SH-SY5Y (cell line): Measurements from ENCODE around the gene NEK7.

Source experiments
- GATA2 ChIP-seq: IDR thresholded peaks from 2 replicates; pipeline ENCODE4 v1.6.1; 2011; ENCODE audit warnings: mild to moderate bottlenecking, low read depth, low read length
- GATA3 ChIP-seq: IDR thresholded peaks from 2 replicates; pipeline ENCODE4 v1.6.1; 2011; ENCODE audit warnings: low read depth, mild to moderate bottlenecking, low read length, moderate library complexity

NEK7 gene

DNA sequence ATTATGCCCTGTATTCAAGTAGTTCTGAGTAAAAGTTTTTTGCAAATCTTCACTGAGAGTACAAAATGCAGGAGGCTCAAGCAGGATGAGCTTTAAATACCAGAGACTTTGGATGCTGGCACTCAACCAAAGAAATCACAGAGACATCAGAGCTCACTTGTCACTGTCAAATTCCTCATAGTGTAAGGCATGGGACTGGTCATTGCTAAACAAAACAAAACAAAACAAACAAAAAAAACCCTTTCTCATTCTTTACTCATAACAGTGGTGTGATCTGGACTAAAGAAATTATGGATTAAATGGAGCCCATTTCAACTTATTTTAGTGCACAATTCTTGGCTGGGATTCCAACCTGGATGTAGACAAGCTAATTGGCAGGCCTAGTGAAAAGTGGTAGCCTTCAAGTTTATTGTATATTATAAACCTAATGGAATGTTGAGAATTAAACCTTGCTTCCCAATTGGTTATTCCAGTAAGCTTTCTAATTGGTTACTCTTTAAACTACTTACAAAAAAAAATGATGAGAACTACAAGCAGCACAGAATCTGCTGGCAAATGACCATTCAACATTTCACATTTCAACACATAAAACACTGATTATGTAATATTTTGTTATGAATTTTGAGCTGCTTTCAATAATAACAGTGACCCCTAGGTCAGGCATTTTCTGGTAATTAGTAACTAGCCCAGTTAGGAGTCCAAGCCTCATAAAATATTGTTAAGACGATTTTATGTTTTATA, 30.6 kb upstream of the NEK7 start:
- no peak for TF ChIP-seq GATA2
- TF ChIP-seq GATA3 = no peak

DNA sequence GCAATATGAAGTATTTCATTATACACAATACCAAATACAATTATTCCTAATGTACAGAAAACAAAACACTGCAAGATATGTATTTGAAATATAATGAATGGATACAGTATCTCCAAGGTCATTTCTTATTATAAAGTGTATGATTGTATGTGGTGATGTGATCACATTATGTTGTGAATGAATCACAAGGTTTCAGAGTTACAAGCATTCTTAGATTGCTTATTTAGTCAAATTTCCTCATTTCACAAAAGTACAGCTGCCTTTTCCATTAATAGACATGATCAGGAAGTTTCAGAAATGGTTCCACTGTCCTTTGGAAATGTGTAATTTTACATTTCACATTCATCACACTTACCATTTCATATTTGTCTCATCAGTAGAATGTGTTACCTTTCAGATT, 28.3 kb upstream of the NEK7 start:
- TF ChIP-seq GATA2 (no peak), GATA3 (no peak)

DNA sequence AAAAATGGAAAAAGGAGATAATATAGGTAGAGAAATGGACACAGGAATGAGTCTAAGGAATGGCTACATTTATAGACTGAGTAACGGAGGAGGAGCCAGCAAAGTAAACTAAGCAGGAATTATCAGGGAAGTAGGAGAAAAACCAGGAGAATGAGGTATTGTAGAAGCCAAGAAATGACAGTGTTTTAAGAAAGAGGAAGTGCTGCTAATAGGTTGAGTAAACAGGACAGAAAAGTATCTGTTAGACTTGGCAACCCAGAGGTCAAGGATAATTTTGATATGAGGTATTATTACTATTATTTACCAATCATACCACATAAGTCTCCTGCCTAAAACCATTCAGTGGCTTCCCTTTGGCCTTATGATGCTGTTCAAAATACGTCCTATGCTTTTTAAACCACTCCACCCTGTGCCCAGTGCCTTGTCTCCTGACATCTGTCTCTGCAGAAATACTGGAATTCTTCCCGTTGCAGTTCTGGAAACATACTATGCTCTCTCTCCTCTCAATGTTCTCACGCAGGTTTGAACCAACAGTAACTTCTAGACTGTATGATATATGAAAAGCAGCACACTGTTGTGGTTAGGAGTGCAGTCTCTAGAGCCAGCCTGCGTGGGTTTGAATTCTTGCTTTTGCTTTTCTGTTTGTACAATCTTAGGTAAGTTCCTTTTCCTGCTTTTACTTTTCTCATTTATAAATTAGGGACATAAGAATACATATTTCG, 24.6 kb upstream of the NEK7 start:
- TF ChIP-seq GATA3 (no peak), GATA2 (no peak)

- TF ChIP-seq GATA2 (no peak), GATA3 (no peak)
These were observed 22.5 kb upstream of the NEK7 start for GRCh38 chr1:198134252-198134651.

GRCh38 chr1:198135366-198135765, 21.4 kb upstream of the NEK7 start:
- TF ChIP-seq GATA2 (no peak), GATA3 (no peak)

- TF ChIP-seq GATA3 (no peak), GATA2 (no peak)
These were observed 15.0 kb upstream of the NEK7 start for GRCh38 chr1:198141668-198142351.

DNA sequence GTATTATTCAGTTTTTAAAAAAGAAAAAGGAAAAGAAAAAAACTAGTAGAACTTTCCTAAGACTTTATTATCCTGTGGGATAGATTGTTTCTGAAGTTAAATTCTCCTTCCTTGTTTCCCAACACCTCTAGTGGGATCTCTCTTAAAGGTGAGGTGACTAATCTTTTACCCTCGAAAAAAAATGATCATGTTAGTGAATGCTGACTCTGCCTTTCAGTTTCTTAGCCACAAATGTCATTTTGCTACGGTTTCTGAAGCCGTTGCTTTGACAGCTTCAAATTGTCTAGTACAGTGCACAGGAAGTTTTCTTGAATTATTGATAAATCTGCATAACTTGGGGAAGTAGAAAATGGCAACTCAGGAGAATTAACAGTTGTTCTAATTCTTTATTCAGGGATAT, 13.0 kb upstream of the NEK7 start:
- TF ChIP-seq GATA2 (no peak), GATA3 (no peak)

GRCh38 chr1:198147216-198147615, 9.6 kb upstream of the NEK7 start:
- TF ChIP-seq GATA2 = no peak
- TF ChIP-seq GATA3 = no peak

DNA sequence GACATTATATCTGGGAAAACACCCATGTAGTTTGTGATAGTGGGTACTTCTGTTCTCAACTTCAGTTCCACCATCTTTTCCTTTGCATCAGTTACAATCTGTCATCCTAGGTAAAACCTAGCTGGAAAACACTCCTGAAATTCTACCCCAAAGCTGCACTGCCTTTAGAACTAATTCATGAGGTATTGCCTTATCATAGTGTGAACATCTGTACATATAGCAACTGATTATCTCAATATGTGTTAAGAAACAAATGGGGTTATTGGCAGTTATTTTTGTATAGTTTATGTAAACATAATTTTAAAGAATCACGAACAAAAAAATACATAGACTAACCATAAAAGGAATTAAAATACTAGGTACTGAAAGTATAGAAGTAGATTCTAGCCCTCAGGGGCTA, 6.4 kb upstream of the NEK7 start:
- TF ChIP-seq GATA3 (no peak), GATA2 (no peak)

GRCh38 chr1:198151688-198152087, 5.1 kb upstream of the NEK7 start:
- TF ChIP-seq GATA3 (no peak), GATA2 (no peak)

DNA sequence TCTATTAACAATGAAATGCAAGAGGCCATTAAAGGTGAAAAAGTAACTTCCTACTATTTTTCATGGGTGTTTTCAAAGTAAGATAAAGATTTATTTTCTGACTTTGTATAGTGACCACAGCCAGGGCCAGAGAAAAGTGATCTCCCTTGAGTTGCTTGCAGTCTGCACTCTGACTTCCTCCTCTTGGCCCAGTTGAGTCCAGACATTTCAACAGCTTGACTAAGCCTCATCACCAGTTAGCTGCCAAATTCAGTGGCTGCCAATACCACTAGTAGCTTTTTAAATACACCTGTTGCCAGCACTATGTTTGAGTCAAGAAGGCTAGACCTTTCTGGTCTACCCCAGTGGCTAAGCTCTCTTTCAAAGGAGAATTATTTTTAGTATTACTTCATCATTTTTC, 3.7 kb upstream of the NEK7 start:
- no peak for TF ChIP-seq GATA2
- TF ChIP-seq GATA3 = no peak

GRCh38 chr1:198153804-198154203, 3.0 kb upstream of the NEK7 start:
- TF ChIP-seq GATA3 = no peak

- no peak for TF ChIP-seq GATA3
- no peak for TF ChIP-seq GATA2
These were observed 1.5 kb upstream of the NEK7 start for GRCh38 chr1:198155253-198155652.

DNA sequence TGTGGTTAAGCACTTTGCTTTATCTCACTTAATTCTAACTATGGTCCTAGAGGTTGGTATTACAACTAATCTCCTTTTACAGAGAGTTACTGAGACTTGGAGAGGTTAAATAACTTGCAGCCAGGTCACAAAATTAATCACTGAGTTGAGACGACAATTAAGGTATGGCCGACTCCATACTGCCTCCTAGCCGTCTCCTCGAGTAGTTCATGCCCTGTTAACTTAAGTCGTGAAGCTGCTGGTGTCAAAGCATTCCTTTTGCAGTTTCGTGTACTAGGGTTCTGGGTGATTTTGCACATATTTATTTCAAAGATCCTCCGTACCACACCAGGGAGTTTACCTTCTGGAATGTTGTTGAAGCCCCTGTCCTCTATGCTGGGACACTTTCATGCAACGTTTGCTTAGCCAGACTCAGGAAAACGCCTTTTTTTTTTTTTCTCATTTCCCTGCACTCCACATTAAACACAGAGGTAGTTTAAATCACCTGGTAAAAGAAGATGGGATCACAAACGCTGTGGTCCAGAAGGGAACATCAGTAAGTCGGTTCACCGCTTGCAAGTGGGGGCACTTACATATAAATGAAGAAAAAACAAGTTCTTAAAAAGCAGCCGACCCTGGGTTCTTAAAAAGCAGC, 570 bp upstream of the NEK7 start:
- TF ChIP-seq GATA3 (no peak), GATA2 (no peak)
